Mesendoderm (in vitro differentiated cells): ENCODE results near the gene MAD1L1.

Experiments used
- DNase-seq: peaks from one replicate; pipeline ENCODE4 v3.0.0; 2013
- H2AK5ac ChIP-seq: 2 replicates; pipeline ENCODE4 v1.6.1; 2013; ENCODE audit warnings: low read length, inconsistent platforms
- H2BK120ac ChIP-seq: 2 replicates; pipeline ENCODE4 v1.6.1; 2013; ENCODE audit warnings: low read depth, mild to moderate bottlenecking, low read length, moderate library complexity, mixed read lengths
- H2BK15ac ChIP-seq: replicated peaks from 2 replicates; pipeline ENCODE4 v1.6.1; 2013; ENCODE audit warnings: low read depth, mild to moderate bottlenecking, moderate library complexity
- H2BK5ac ChIP-seq: 2 replicates; pipeline ENCODE4 v1.6.1; 2013; ENCODE audit warnings: low read length, inconsistent platforms
- H3K18ac ChIP-seq: 2 replicates; pipeline ENCODE4 v1.6.1; 2013; ENCODE audit warnings: mild to moderate bottlenecking, low read length, mixed read lengths
- H3K23ac ChIP-seq: one replicate; pipeline ENCODE4 v1.6.1; 2013; ENCODE audit warnings: low read length
- H3K27ac ChIP-seq: 2 replicates; pipeline ENCODE4 v1.5.1; 2013; ENCODE audit warnings: low read depth, mild to moderate bottlenecking, inconsistent platforms, low read length, moderate library complexity
- H3K27me3 ChIP-seq: 2 replicates; pipeline ENCODE4 v1.6.1; 2013; ENCODE audit warnings: low read length, control low read depth, mild to moderate bottlenecking, inconsistent platforms; ENCODE audit not compliant: insufficient read depth, poor library complexity
- H3K36me3 ChIP-seq: 2 replicates; pipeline ENCODE4 v1.6.1; 2013; ENCODE audit warnings: low read length, inconsistent platforms; ENCODE audit not compliant: control insufficient read depth, insufficient read depth
- H3K4ac ChIP-seq: one replicate; pipeline ENCODE4 v1.6.1; 2013; ENCODE audit warnings: low read depth, mild to moderate bottlenecking, low read length, moderate library complexity
- H3K4me1 ChIP-seq: 2 replicates; pipeline ENCODE4 v1.6.1; 2013; ENCODE audit warnings: low read depth, low read length, inconsistent platforms; ENCODE audit not compliant: control insufficient read depth
- H3K4me2 ChIP-seq: 2 replicates; pipeline ENCODE4 v1.6.1; 2013; ENCODE audit warnings: low read length
- H3K4me3 ChIP-seq: 2 replicates; pipeline ENCODE4 v1.5.1; 2013; ENCODE audit warnings: mild to moderate bottlenecking, low read length
- H3K56ac ChIP-seq: one replicate; pipeline ENCODE4 v1.6.1; 2013; ENCODE audit warnings: low read length
- H3K79me1 ChIP-seq: 2 replicates; pipeline ENCODE4 v1.6.1; 2013; ENCODE audit warnings: low read length, inconsistent platforms
- H3K79me2 ChIP-seq: 2 replicates; pipeline ENCODE4 v1.6.1; 2013; ENCODE audit warnings: mild to moderate bottlenecking, low read length; ENCODE audit not compliant: control insufficient read depth, insufficient read depth
- H3K9ac ChIP-seq: 2 replicates; pipeline ENCODE4 v1.6.1; 2013; ENCODE audit warnings: low read length, inconsistent platforms
- H4K5ac ChIP-seq: one replicate; pipeline ENCODE4 v1.6.1; 2013; ENCODE audit warnings: low read length
- H4K8ac ChIP-seq: one replicate; pipeline ENCODE4 v1.6.1; 2013; ENCODE audit warnings: low read depth, mild to moderate bottlenecking, control low read depth, low read length, moderate library complexity
- WGBS: extraction: QIAGEN DNeasy Blood & Tissue Kit; methylation state at CpG from one replicate; pipeline ENCODE4 v1.1.7; 2013; ENCODE audit warnings: low lambda C conversion rate, missing lambda C conversion rate; ENCODE audit not compliant: insufficient coverage; ENCODE audit errors: extremely low coverage; 5-methylcytosine and 5-hydroxymethylcytosine counted together

MAD1L1 gene

DNA sequence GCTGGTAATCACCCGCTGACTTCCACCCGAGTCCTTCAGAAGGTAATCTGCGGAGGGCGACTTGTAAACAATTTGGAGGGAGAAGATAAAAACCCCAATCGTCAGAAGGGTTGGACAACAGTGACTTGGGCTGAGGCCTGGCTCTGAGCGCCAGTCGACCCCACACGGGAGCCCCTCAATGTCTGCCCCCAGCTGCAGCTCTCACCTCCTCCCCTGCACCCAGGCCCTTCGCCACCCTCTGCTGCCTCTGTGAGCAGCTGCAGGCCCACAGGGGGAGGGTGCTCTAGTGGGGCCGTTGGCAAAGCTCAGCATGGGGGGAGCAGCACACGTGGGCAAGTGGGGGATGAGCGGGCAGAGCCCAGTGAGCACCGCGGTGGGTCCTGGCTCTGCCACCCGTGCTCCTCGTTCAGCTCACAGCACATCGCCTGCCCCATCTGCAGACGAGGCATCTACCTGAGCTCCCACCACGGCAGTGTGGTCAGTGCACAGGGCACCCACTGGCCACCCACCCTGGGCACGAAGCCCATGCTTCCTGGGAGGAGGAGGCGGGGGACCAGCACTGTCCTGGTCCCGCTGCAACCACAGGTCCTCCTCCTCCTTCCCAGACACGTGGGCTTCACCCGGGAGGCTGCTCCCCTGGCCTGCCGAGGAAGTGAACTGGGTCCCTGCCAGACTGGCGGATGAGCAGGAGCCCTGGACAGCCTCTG, 282.1 kb downstream of the MAD1L1 start:
- H2BK5ac ChIP-seq, result no peak overlapping the region
- H2BK15ac ChIP-seq, result no peak overlapping the region
- H3K4ac ChIP-seq, result no peak overlapping the region
- no peaks in the 10 kb centered on the region for H3K79me2 ChIP-seq
- WGBS, result no CpG with 5 or more reads among the region's 26 CpGs
- no peak overlapping the region for H3K27ac ChIP-seq
- H3K9ac ChIP-seq, result no peak overlapping the region
- H3K56ac ChIP-seq, result no peak overlapping the region
- H3K4me3 ChIP-seq, result no peak overlapping the region
- H4K5ac ChIP-seq, result no peak overlapping the region
- H2AK5ac ChIP-seq, result no peak overlapping the region
- H3K79me1 ChIP-seq, result no peaks in the 10 kb centered on the region
- no peak overlapping the region for H3K23ac ChIP-seq
- H4K8ac ChIP-seq, result no peak overlapping the region
- H3K18ac ChIP-seq, result no peak overlapping the region
- H3K27me3 ChIP-seq, result no peaks in the 10 kb centered on the region
- no peak overlapping the region for H2BK120ac ChIP-seq
- no peak overlapping the region for H3K4me2 ChIP-seq
- no peaks in the 10 kb centered on the region for H3K36me3 ChIP-seq
- H3K4me1 ChIP-seq, result no peaks in the 10 kb centered on the region
- DNase-seq, result no peak

DNA sequence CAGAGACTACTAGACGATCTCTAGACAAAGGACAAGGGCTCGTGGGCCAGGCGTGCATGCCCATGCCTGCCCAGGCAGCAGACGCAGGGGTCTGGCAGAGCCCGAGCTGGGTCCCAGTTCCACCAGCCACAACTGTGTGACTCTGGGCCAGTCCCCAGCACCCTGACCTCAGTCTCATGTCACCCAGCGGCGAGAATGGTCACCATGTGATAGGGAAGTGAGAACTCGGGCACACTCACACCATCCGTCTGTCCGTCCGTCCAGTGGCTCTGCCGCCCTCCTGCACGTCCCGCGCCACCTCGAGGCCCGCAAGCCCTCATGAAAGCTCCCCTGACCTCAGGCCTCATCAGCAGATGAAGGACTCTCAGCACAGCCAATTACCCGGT, 282.7 kb downstream of the MAD1L1 start:
- no peak overlapping the region for H3K4me3 ChIP-seq
- no peak overlapping the region for H3K56ac ChIP-seq
- no peak overlapping the region for H4K5ac ChIP-seq
- no peak overlapping the region for H2BK120ac ChIP-seq
- no peak overlapping the region for H3K27ac ChIP-seq
- no peak overlapping the region for H2BK15ac ChIP-seq
- no peak overlapping the region for H3K9ac ChIP-seq
- H3K23ac ChIP-seq, result no peak overlapping the region
- no peaks in the 10 kb centered on the region for H3K36me3 ChIP-seq
- H3K79me1 ChIP-seq, result no peaks in the 10 kb centered on the region
- H3K4ac ChIP-seq, result no peak overlapping the region
- no peaks in the 10 kb centered on the region for H3K27me3 ChIP-seq
- no peaks in the 10 kb centered on the region for H3K79me2 ChIP-seq
- H2AK5ac ChIP-seq, result no peak overlapping the region
- no CpG with 5 or more reads among the region's 18 CpGs for WGBS
- no peak overlapping the region for H4K8ac ChIP-seq
- DNase-seq, result no peak
- H3K4me2 ChIP-seq, result no peak overlapping the region
- no peak overlapping the region for H3K18ac ChIP-seq
- H2BK5ac ChIP-seq, result no peak overlapping the region
- H3K4me1 ChIP-seq, result no peaks in the 10 kb centered on the region

DNA sequence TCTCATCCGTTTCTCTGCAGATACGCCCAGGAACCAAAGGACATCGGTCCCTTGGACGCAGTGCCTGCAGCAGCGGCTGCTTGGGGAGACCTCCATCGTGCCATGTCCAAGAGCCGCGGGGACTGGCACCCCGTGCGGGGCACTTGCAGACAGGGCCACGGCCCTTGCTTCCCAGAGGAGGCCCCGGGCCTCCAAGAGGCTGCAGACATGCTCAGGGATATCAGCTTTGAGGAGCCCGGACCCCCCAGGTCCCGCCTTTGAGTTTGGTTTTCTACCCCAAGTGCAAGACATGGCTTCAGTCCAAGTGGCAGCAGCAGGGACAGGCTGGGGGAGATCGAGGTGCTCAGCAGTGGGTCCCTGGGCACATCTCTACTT, 283.1 kb downstream of the MAD1L1 start:
- H3K79me1 ChIP-seq, result no peaks in the 10 kb centered on the region
- H3K9ac ChIP-seq, result no peak overlapping the region
- H3K4me2 ChIP-seq, result no peak overlapping the region
- H4K5ac ChIP-seq, result no peak overlapping the region
- H3K79me2 ChIP-seq, result no peaks in the 10 kb centered on the region
- H2AK5ac ChIP-seq, result no peak overlapping the region
- DNase-seq, result no peak
- H3K27ac ChIP-seq, result no peak overlapping the region
- H3K4ac ChIP-seq, result no peak overlapping the region
- no CpG with 5 or more reads among the region's 15 CpGs for WGBS
- no peak overlapping the region for H2BK5ac ChIP-seq
- no peak overlapping the region for H2BK120ac ChIP-seq
- H3K23ac ChIP-seq, result no peak overlapping the region
- H2BK15ac ChIP-seq, result no peak overlapping the region
- H3K27me3 ChIP-seq, result no peaks in the 10 kb centered on the region
- H3K36me3 ChIP-seq, result no peaks in the 10 kb centered on the region
- no peak overlapping the region for H4K8ac ChIP-seq
- H3K4me1 ChIP-seq, result no peaks in the 10 kb centered on the region
- no peak overlapping the region for H3K4me3 ChIP-seq
- no peak overlapping the region for H3K18ac ChIP-seq
- no peak overlapping the region for H3K56ac ChIP-seq

GRCh38 chr7:1948887-1949680, 283.7 kb downstream of the MAD1L1 start:
- H2AK5ac ChIP-seq, result no peak overlapping the region
- no peaks in the 10 kb centered on the region for H3K36me3 ChIP-seq
- no peak overlapping the region for H3K56ac ChIP-seq
- H4K8ac ChIP-seq, result no peak overlapping the region
- WGBS, result no CpG with 5 or more reads among the region's 30 CpGs
- no peaks in the 10 kb centered on the region for H3K79me2 ChIP-seq
- H4K5ac ChIP-seq, result no peak overlapping the region
- H3K79me1 ChIP-seq, result no peaks in the 10 kb centered on the region
- no peaks in the 10 kb centered on the region for H3K4me1 ChIP-seq
- H3K4me3 ChIP-seq, result no peak overlapping the region
- no peak overlapping the region for H2BK15ac ChIP-seq
- no peak overlapping the region for H3K9ac ChIP-seq
- H3K27ac ChIP-seq, result no peak overlapping the region
- H3K27me3 ChIP-seq, result no peaks in the 10 kb centered on the region
- no peak overlapping the region for H3K4ac ChIP-seq
- no peak overlapping the region for H3K23ac ChIP-seq
- H2BK5ac ChIP-seq, result no peak overlapping the region
- H2BK120ac ChIP-seq, result no peak overlapping the region
- no peak for DNase-seq
- no peak overlapping the region for H3K4me2 ChIP-seq
- H3K18ac ChIP-seq, result no peak overlapping the region

DNA sequence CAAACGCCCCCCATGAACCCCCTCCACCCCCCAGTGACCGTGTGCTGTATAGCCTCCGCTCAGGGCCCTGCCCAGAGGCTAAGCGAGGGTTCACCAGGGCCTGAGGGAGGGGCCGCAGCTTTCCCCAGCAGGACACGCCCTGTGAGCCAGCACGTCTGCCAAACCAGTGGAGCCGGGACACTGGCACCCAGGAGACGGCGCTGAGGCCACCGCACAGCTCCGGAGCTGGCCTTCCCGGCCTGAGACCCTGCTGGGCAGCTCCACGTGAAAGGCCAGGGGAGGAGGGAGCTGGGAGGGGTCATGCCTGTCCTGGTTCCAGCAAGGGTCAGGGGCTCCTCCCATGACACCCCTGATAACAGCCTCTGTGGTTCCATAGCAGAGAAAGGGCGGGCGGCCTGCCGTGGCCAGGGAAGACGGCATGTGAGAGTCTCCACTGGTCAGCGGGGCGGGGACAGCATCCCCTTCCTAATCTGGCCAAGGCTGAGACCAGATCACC, 284.4 kb downstream of the MAD1L1 start:
- H3K79me1 ChIP-seq, result no peaks in the 10 kb centered on the region
- H3K23ac ChIP-seq, result no peak overlapping the region
- H2BK15ac ChIP-seq, result no peak overlapping the region
- no peak overlapping the region for H2BK120ac ChIP-seq
- no peak overlapping the region for H3K9ac ChIP-seq
- H3K18ac ChIP-seq, result no peak overlapping the region
- H3K36me3 ChIP-seq, result no peaks in the 10 kb centered on the region
- no peak overlapping the region for H4K5ac ChIP-seq
- no peaks in the 10 kb centered on the region for H3K27me3 ChIP-seq
- no peak overlapping the region for H3K27ac ChIP-seq
- no peak for DNase-seq
- H2AK5ac ChIP-seq, result no peak overlapping the region
- H2BK5ac ChIP-seq, result no peak overlapping the region
- H3K56ac ChIP-seq, result no peak overlapping the region
- no peak overlapping the region for H4K8ac ChIP-seq
- H3K79me2 ChIP-seq, result no peaks in the 10 kb centered on the region
- WGBS, result no CpG with 5 or more reads among the region's 20 CpGs
- H3K4me2 ChIP-seq, result no peak overlapping the region
- H3K4me1 ChIP-seq, result peaks cover under 1% of the 10 kb centered on the region
- no peak overlapping the region for H3K4ac ChIP-seq
- no peak overlapping the region for H3K4me3 ChIP-seq
